ENCODE results near the gene INPPL1.

Gene INPPL1

GRCh38 chr11:72227316-72228228 lies 3.0 kb downstream of the INPPL1 start:
- peaks cover 22% of the 10 kb centered on the region for H3K79me2 ChIP-seq (ENCODE audit: insufficient read depth, low read depth)
- no peak for TF ChIP-seq CTCF (conservative IDR thresholded peaks at IDR 0.05; ENCODE audit: low read depth, low read length)
- no peak overlapping the region for H3K9ac ChIP-seq
- H3K4me2 ChIP-seq: no peak overlapping the region
- H2AFZ ChIP-seq (ENCODE audit: low read depth): no peak overlapping the region
- no peak overlapping the region for H3K4me3 ChIP-seq (IDR thresholded peaks at IDR 0.05; ENCODE audit: insufficient read depth, low read depth, low read length)
- H3K27me3 ChIP-seq (ENCODE audit: insufficient read depth, low read depth): no peaks in the 10 kb centered on the region
- H3K36me3 ChIP-seq (ENCODE audit: insufficient read depth): no peaks in the 10 kb centered on the region
- H4K20me1 ChIP-seq (ENCODE audit: insufficient read depth): no peaks in the 10 kb centered on the region
- H3K4me1 ChIP-seq (ENCODE audit: low read depth, poor library complexity, severe bottlenecking): peaks cover 10% of the 10 kb centered on the region
- H3K27ac ChIP-seq: no peak overlapping the region

GRCh38 chr11:72228229-72228843 lies 3.8 kb downstream of the INPPL1 start:
- Histone ChIP-seq H3K4me2 (no peak overlapping the region), H3K4me1 (ENCODE audit: low read depth, poor library complexity, severe bottlenecking) (peaks cover 9% of the 10 kb centered on the region), H3K79me2 (ENCODE audit: insufficient read depth, low read depth) (peaks cover 22% of the 10 kb centered on the region), H3K27me3 (ENCODE audit: insufficient read depth, low read depth) (no peaks in the 10 kb centered on the region), H3K36me3 (ENCODE audit: insufficient read depth) (no peaks in the 10 kb centered on the region), H4K20me1 (ENCODE audit: insufficient read depth) (no peaks in the 10 kb centered on the region), H2AFZ (ENCODE audit: low read depth) (no peak overlapping the region), H3K9ac (no peak overlapping the region), H3K27ac (no peak overlapping the region), H3K4me3 (IDR thresholded peaks at IDR 0.05; ENCODE audit: insufficient read depth, low read depth, low read length) (no peak overlapping the region)
- no peak for TF ChIP-seq CTCF (conservative IDR thresholded peaks at IDR 0.05; ENCODE audit: low read depth, low read length)

GRCh38 chr11:72228844-72229231 lies 4.3 kb downstream of the INPPL1 start:
- Histone ChIP-seq H3K4me1 (ENCODE audit: low read depth, poor library complexity, severe bottlenecking) (peaks cover 9% of the 10 kb centered on the region), H3K27ac (no peak overlapping the region), H3K4me2 (no peak overlapping the region), H3K79me2 (ENCODE audit: insufficient read depth, low read depth) (peaks cover 22% of the 10 kb centered on the region), H3K9ac (no peak overlapping the region), H3K36me3 (ENCODE audit: insufficient read depth) (no peaks in the 10 kb centered on the region), H3K27me3 (ENCODE audit: insufficient read depth, low read depth) (no peaks in the 10 kb centered on the region), H3K4me3 (IDR thresholded peaks at IDR 0.05; ENCODE audit: insufficient read depth, low read depth, low read length) (no peak overlapping the region), H2AFZ (ENCODE audit: low read depth) (no peak overlapping the region), H4K20me1 (ENCODE audit: insufficient read depth) (no peaks in the 10 kb centered on the region)
- TF ChIP-seq CTCF (conservative IDR thresholded peaks at IDR 0.05; ENCODE audit: low read depth, low read length): no peak

GRCh38 chr11:72229336-72229924 lies 4.9 kb downstream of the INPPL1 start:
- Histone ChIP-seq H3K4me3 (IDR thresholded peaks at IDR 0.05; ENCODE audit: insufficient read depth, low read depth, low read length) (no peak overlapping the region), H2AFZ (ENCODE audit: low read depth) (no peak overlapping the region), H3K4me2 (no peak overlapping the region), H3K4me1 (ENCODE audit: low read depth, poor library complexity, severe bottlenecking) (peaks cover 9% of the 10 kb centered on the region), H4K20me1 (ENCODE audit: insufficient read depth) (no peaks in the 10 kb centered on the region), H3K9ac (no peak overlapping the region), H3K79me2 (ENCODE audit: insufficient read depth, low read depth) (peaks cover 18% of the 10 kb centered on the region), H3K36me3 (ENCODE audit: insufficient read depth) (no peaks in the 10 kb centered on the region), H3K27ac (no peak overlapping the region), H3K27me3 (ENCODE audit: insufficient read depth, low read depth) (no peaks in the 10 kb centered on the region)
- no peak for TF ChIP-seq CTCF (conservative IDR thresholded peaks at IDR 0.05; ENCODE audit: low read depth, low read length)
